ENCODE data around the gene SDCBP2. TPM values are rescaled to one million over a fixed set of nuclear protein-coding genes. Genes with fewer than 3 reads are reported as not detected.

Gene SDCBP2
- total RNA-seq, 2 donors from 2014 or later = 2.9 to 3.9 TPM

- peak overlapping the region; percentile 84 to 96 for H3K4me3 ChIP-seq
- no peaks in the 10 kb centered on the region for H3K9me3 ChIP-seq
- H3K27me3 ChIP-seq = no peaks in the 10 kb centered on the region
- H3K27ac ChIP-seq = peak overlapping the region; percentile 99
- TF ChIP-seq CTCF (IDR thresholded peaks at IDR 0.05) = no peak
- DNase-seq (ENCODE audit: low spot score) = peak; percentile 70
- no peaks in the 10 kb centered on the region for H3K36me3 ChIP-seq
- H3K4me1 ChIP-seq = peaks cover 0 to 88% of the 10 kb centered on the region in 2 donors
These were observed 2.7 kb downstream of the SDCBP2 start for GRCh38 chr20:1326031-1326930.

GRCh38 chr20:1325173-1326030 lies 3.5 kb downstream of the SDCBP2 start:
- peak; percentile 98 for DNase-seq (ENCODE audit: low spot score)
- Histone ChIP-seq H3K4me3 (peak overlapping the region; percentile 84 to 96), H3K36me3 (no peaks in the 10 kb centered on the region), H3K9me3 (no peaks in the 10 kb centered on the region), H3K27ac (peak overlapping the region; percentile 99), H3K4me1 (peaks cover 0 to 84% of the 10 kb centered on the region in 2 donors), H3K27me3 (no peaks in the 10 kb centered on the region)
- peak in 1 of 2 donors; percentile 35 for TF ChIP-seq CTCF (IDR thresholded peaks at IDR 0.05)

- Histone ChIP-seq H3K27me3 (no peaks in the 10 kb centered on the region), H3K9me3 (no peaks in the 10 kb centered on the region), H3K4me3 (peak overlapping the region; percentile 84 to 96), H3K27ac (peak overlapping the region; percentile 99), H3K36me3 (no peaks in the 10 kb centered on the region), H3K4me1 (peaks cover 0 to 76% of the 10 kb centered on the region in 2 donors)
- DNase-seq (ENCODE audit: low spot score) = no peak
- no peak for TF ChIP-seq CTCF (IDR thresholded peaks at IDR 0.05)
These were observed 4.3 kb downstream of the SDCBP2 start for GRCh38 chr20:1324598-1325172.

- H3K4me1 ChIP-seq = peaks cover 0 to 70% of the 10 kb centered on the region in 2 donors
- peak overlapping the region; percentile 99 for H3K27ac ChIP-seq
- H3K27me3 ChIP-seq = no peaks in the 10 kb centered on the region
- H3K4me3 ChIP-seq = no peak overlapping the region
- DNase-seq (ENCODE audit: low spot score) = no peak
- no peak for TF ChIP-seq CTCF (IDR thresholded peaks at IDR 0.05)
- no peaks in the 10 kb centered on the region for H3K36me3 ChIP-seq
- no peaks in the 10 kb centered on the region for H3K9me3 ChIP-seq
These were observed 4.9 kb downstream of the SDCBP2 start for GRCh38 chr20:1323830-1324597.

- Histone ChIP-seq H3K27me3 (no peaks in the 10 kb centered on the region), H3K4me1 (peaks cover 0 to 62% of the 10 kb centered on the region in 2 donors), H3K27ac (peak overlapping the region; percentile 99), H3K9me3 (no peaks in the 10 kb centered on the region), H3K4me3 (no peak overlapping the region), H3K36me3 (no peaks in the 10 kb centered on the region)
- DNase-seq (ENCODE audit: low spot score) = no peak
- no peak for TF ChIP-seq CTCF (IDR thresholded peaks at IDR 0.05)
These were observed 5.7 kb downstream of the SDCBP2 start for GRCh38 chr20:1323256-1323655.

All from right atrium auricular region (tissue), 2 donors.